Body of pancreas (tissue), 4 donors: ENCODE results near the gene DCBLD1. TPM values are rescaled to one million over a fixed set of nuclear protein-coding genes. Genes with fewer than 3 reads are reported as not detected.

ENCODE experiments used
- ATAC-seq: fragments of 150-250 bp; one replicate; pipeline ENCODE4 v1.9.1; 2016
- DNase-seq, 4 donors: peaks; one replicate each; pipeline ENCODE4 v3.0.0-alpha.2; 2019
- H3K27ac ChIP-seq, 4 donors: fragments of 200-600 bp; sonication (generic); 1 replicate in 3 of 4; 2 replicates in 1 of 4; pipeline versions ENCODE4 v1.5.1 to v1.6.1; 2016 to 2019; ENCODE audit warnings: mild to moderate bottlenecking in 1 of 4, mixed read lengths in 1 of 4, moderate library complexity in 1 of 4
- H3K27me3 ChIP-seq, 2 donors: fragments of 200-600 bp; sonication (generic); one replicate each; pipeline ENCODE4 v1.6.0; 2016; ENCODE audit warnings: mild to moderate bottlenecking in 1 of 2
- H3K36me3 ChIP-seq, 2 donors: fragments of 200-600 bp; sonication (generic); replicated peaks in 1 of 2; 2 replicates each; pipeline ENCODE4 v1.5.1; 2016; ENCODE audit warnings: low read depth in 2 of 2; ENCODE audit not compliant: insufficient read depth in 1 of 2
- H3K4me1 ChIP-seq: fragments of 200-600 bp; sonication (generic); one replicate; pipeline ENCODE4 v1.6.0; 2016
- H3K4me3 ChIP-seq, 2 donors: fragments of 200-600 bp; sonication (generic); 1 replicate in 1 of 2; 2 replicates in 1 of 2; pipeline ENCODE4 v1.5.1; 2016 to 2019
- H3K9me3 ChIP-seq, 3 donors: fragments of 200-600 bp; sonication (generic); 1 replicate in 2 of 3; 2 replicates in 1 of 3; pipeline ENCODE4 v1.5.1; 2016
- POLR2A ChIP-seq, 3 donors: fragments of 450-650 bp; IDR thresholded peaks; one replicate each; pipeline ENCODE4 v1.6.1; 2016; ENCODE audit warnings: antibody characterized with exemption in 3 of 3, mild to moderate bottlenecking in 2 of 3
- WGBS, 2 donors: methylation state at CpG; one replicate each; pipeline ENCODE4 v1.1.5; 2017; 5-methylcytosine and 5-hydroxymethylcytosine counted together
- intact Hi-C: fragments of 100-400 bp; cut with DNase I; formaldehyde crosslinking; loops from one replicate; pipeline ENCODE4 v1.15.1; 2023
- total RNA-seq, 2 donors: library from RNA; depleted of rRNA; stranded (reverse); fragments of >200 nt; gene quantifications; one replicate each; pipeline ENCODE4 v1.1.0, GENCODE V29; 2016
- TF ChIP-seq, protein P1 (sequence below), 7 experiments: fragments of 450-650 bp in 4 of 7; fragments of 200-600 bp in 3 of 7; sonication (generic) in 3 of 7; IDR thresholded peaks; one replicate each; pipeline ENCODE4 v1.5.1; 2016 to 2019; ENCODE audit warnings: antibody characterized with exemption in 7 of 7

DCBLD1 gene
- total RNA-seq, 2 donors from 2014 or later, result 10.6 to 11.5 TPM

- 49 to 50% methylated on average over 5 of the region's 5 CpGs for WGBS, 2 donors
- Histone ChIP-seq H3K36me3 (no peaks in the 10 kb centered on the region), H3K4me3 (no peak overlapping the region), H3K27me3 (no peaks in the 10 kb centered on the region), H3K27ac (no peak overlapping the region), H3K4me1 (no peaks in the 10 kb centered on the region), H3K9me3 (no peaks in the 10 kb centered on the region)
- DNase-seq (no peak), ATAC-seq (no peak)
- no peak for TF ChIP-seq POLR2A (IDR thresholded peaks at IDR 0.05)
- TF ChIP-seq, protein P1, sequence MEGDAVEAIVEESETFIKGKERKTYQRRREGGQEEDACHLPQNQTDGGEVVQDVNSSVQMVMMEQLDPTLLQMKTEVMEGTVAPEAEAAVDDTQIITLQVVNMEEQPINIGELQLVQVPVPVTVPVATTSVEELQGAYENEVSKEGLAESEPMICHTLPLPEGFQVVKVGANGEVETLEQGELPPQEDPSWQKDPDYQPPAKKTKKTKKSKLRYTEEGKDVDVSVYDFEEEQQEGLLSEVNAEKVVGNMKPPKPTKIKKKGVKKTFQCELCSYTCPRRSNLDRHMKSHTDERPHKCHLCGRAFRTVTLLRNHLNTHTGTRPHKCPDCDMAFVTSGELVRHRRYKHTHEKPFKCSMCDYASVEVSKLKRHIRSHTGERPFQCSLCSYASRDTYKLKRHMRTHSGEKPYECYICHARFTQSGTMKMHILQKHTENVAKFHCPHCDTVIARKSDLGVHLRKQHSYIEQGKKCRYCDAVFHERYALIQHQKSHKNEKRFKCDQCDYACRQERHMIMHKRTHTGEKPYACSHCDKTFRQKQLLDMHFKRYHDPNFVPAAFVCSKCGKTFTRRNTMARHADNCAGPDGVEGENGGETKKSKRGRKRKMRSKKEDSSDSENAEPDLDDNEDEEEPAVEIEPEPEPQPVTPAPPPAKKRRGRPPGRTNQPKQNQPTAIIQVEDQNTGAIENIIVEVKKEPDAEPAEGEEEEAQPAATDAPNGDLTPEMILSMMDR (IDR thresholded peaks at IDR 0.05), result no peak
- intact Hi-C loops, result loop anchor here (5.0 kb wide), 1 partner anchor 101 kb away; no protein-coding TSS in a partner anchor
Measured at GRCh38 chr6:117451671-117452070, 30.8 kb upstream of the DCBLD1 start.

DNA sequence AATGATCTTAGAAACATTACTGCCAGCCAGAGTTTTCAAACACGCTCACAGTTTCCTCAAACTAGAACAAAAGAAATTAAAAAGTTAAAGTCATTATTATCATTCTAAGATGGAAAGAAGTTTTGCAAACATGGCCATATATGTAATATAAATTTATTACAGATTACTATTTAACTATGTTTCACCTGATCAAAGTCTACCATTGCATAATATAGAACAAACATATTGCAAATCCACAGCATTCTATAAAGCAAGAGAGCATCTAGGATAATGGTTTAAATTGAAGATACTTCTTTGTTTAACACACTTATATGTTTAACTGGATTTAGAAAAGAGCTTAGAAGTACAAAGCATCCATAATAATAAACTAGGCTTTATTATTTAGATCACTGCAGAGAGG lies 26.2 kb upstream of the DCBLD1 start:
- intact Hi-C loops, result no loop called here
- DNase-seq (no peak), ATAC-seq (no peak)
- Histone ChIP-seq H3K27me3 (no peaks in the 10 kb centered on the region), H3K9me3 (no peaks in the 10 kb centered on the region), H3K27ac (no peak overlapping the region), H3K4me1 (no peaks in the 10 kb centered on the region), H3K4me3 (no peak overlapping the region), H3K36me3 (no peaks in the 10 kb centered on the region)
- whole genome bisulfite sequencing, 2 donors, result 39 to 86% methylated on average over 1 of the region's 1 CpG
- TF ChIP-seq, protein P1 (IDR thresholded peaks at IDR 0.05), result no peak
- no peak for TF ChIP-seq POLR2A (IDR thresholded peaks at IDR 0.05)

DNA sequence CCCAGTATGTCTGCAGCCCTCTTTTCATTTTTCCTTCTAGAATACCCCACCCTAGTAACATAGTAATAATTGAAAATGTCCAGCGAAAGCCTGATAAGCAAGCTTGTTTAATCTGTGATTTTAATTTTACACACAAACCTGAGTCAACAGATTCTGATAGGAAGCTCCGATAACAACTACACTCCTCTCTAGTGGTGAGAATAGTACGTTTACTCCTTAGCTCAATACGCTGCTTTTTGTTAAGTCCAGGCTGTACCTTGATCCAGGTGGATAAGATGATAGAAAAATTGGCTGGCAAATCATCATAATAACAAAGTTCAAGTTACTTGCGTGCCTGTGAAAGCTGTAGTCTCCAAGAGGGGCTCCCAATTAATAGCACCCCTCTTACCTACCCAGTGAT lies 25.5 kb upstream of the DCBLD1 start:
- Histone ChIP-seq H3K9me3 (no peaks in the 10 kb centered on the region), H3K4me3 (no peak overlapping the region), H3K27me3 (no peaks in the 10 kb centered on the region), H3K4me1 (no peaks in the 10 kb centered on the region), H3K36me3 (no peaks in the 10 kb centered on the region), H3K27ac (no peak overlapping the region)
- no peak for ATAC-seq
- DNase-seq, result no peak
- 43 to 65% methylated on average over 5 of the region's 5 CpGs for WGBS, 2 donors
- no peak for TF ChIP-seq POLR2A (IDR thresholded peaks at IDR 0.05)
- TF ChIP-seq, protein P1 (IDR thresholded peaks at IDR 0.05), result no peak
- intact Hi-C loops, result no loop called here

- Histone ChIP-seq H3K27ac (no peak overlapping the region), H3K27me3 (no peaks in the 10 kb centered on the region), H3K4me1 (no peaks in the 10 kb centered on the region), H3K9me3 (no peaks in the 10 kb centered on the region), H3K36me3 (no peaks in the 10 kb centered on the region), H3K4me3 (no peak overlapping the region)
- no peak for TF ChIP-seq POLR2A (IDR thresholded peaks at IDR 0.05)
- TF ChIP-seq, protein P1 (IDR thresholded peaks at IDR 0.05), result no peak
- 67 to 69% methylated on average over 2 of the region's 2 CpGs for WGBS, 2 donors
- ATAC-seq (no peak), DNase-seq (no peak)
- intact Hi-C loops, result no loop called here
Measured at GRCh38 chr6:117459204-117459944, 23.1 kb upstream of the DCBLD1 start.
